Uterus (tissue), 4 donors: Measurements from ENCODE around the gene PSTPIP1. TPM values are rescaled to one million over a fixed set of nuclear protein-coding genes. Genes with fewer than 3 reads are reported as not detected.

Source experiments
- DNase-seq, 2 donors: peaks; one replicate each; pipeline ENCODE4 v3.0.0-alpha.2; 2019 to 2020
- H3K27ac ChIP-seq, 2 donors: fragments of 200-600 bp; sonication (generic); 1 replicate in 1 of 2; 2 replicates in 1 of 2; pipeline ENCODE4 v1.5.1; 2016 to 2018
- H3K27me3 ChIP-seq, 2 donors: fragments of 200-600 bp; sonication (generic); one replicate each; pipeline ENCODE4 v1.5.1; 2018 to 2019; ENCODE audit warnings: control low read depth in 1 of 2
- H3K36me3 ChIP-seq, 2 donors: fragments of 200-600 bp; sonication (generic); one replicate each; pipeline ENCODE4 v1.5.1; 2019; ENCODE audit warnings: control low read depth in 1 of 2
- H3K4me1 ChIP-seq, 2 donors: fragments of 200-600 bp; sonication (generic); one replicate each; pipeline ENCODE4 v1.5.1; 2018 to 2019; ENCODE audit warnings: control low read depth in 1 of 2
- H3K4me3 ChIP-seq, 2 donors: fragments of 200-600 bp; sonication (generic); 1 replicate in 1 of 2; 2 replicates in 1 of 2; pipeline ENCODE4 v1.5.1; 2018 to 2019; ENCODE audit warnings: mild to moderate bottlenecking in 1 of 2
- H3K9me3 ChIP-seq, 2 donors: fragments of 200-600 bp; sonication (generic); one replicate each; pipeline ENCODE4 v1.5.1; 2019; ENCODE audit warnings: control low read depth in 1 of 2
- CTCF ChIP-seq, 4 experiments: fragments of 200-600 bp in 2 of 4; fragments of 450-650 bp in 2 of 4; sonication (generic) in 2 of 4; IDR thresholded peaks; one replicate each; pipeline ENCODE4 v1.5.1; 2016 to 2019; ENCODE audit warnings: antibody characterized with exemption in 4 of 4, mild to moderate bottlenecking in 2 of 4, moderate library complexity in 1 of 4
- POLR2A ChIP-seq, 2 donors: fragments of 450-650 bp; IDR thresholded peaks; one replicate each; pipeline ENCODE4 v1.6.1; 2016; ENCODE audit warnings: antibody characterized with exemption in 2 of 2, mild to moderate bottlenecking in 1 of 2, moderate library complexity in 1 of 2
- intact Hi-C: fragments of 100-400 bp; cut with DNase I; formaldehyde crosslinking; loops from one replicate; pipeline ENCODE4 v1.15.1; 2023; ENCODE audit warnings: low total_unique reads
- total RNA-seq, 4 donors: library from RNA; depleted of rRNA in 3 of 4; stranded (reverse); fragments of >200 nt in 3 of 4; gene quantifications; one replicate each; pipeline versions ENCODE4 v1.1.0 to v1.2.4, GENCODE V29; 2014 to 2023
- donor health status: DM: yes; HTN: yes; CAD: no.

PSTPIP1 gene
- total RNA-seq, 4 donors from 2014 or later, result 1.3 to 10.0 (median 4.7) TPM; not detected in 1

DNA sequence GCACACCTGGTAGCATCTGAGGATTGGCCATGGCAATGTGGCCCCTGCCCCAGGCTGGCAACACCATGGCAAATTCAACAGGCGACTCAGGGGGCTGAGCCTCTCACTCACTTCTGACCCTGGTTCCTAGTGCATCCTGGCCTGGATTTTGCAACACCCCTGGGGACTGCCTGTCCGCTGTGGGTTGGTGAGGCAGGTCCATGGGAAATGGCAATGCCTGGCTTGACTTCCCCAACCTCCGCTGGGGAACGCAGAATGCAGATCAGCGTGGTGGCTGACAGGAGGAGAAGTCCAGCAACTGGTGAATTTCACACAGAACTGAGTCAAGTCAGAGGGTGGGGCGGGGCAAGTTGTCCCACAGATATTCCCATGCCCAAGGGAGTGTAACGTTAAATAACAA, 3.9 kb upstream of the PSTPIP1 start:
- intact Hi-C loops, result no loop called here
- Histone ChIP-seq H3K4me3 (no peak overlapping the region), H3K9me3 (no peaks in the 10 kb centered on the region), H3K27me3 (no peaks in the 10 kb centered on the region), H3K4me1 (no peaks in the 10 kb centered on the region), H3K36me3 (no peaks in the 10 kb centered on the region), H3K27ac (no peak overlapping the region)
- no peak for DNase-seq
- TF ChIP-seq CTCF (IDR thresholded peaks at IDR 0.05) (no peak), POLR2A (IDR thresholded peaks at IDR 0.05) (no peak)

DNA sequence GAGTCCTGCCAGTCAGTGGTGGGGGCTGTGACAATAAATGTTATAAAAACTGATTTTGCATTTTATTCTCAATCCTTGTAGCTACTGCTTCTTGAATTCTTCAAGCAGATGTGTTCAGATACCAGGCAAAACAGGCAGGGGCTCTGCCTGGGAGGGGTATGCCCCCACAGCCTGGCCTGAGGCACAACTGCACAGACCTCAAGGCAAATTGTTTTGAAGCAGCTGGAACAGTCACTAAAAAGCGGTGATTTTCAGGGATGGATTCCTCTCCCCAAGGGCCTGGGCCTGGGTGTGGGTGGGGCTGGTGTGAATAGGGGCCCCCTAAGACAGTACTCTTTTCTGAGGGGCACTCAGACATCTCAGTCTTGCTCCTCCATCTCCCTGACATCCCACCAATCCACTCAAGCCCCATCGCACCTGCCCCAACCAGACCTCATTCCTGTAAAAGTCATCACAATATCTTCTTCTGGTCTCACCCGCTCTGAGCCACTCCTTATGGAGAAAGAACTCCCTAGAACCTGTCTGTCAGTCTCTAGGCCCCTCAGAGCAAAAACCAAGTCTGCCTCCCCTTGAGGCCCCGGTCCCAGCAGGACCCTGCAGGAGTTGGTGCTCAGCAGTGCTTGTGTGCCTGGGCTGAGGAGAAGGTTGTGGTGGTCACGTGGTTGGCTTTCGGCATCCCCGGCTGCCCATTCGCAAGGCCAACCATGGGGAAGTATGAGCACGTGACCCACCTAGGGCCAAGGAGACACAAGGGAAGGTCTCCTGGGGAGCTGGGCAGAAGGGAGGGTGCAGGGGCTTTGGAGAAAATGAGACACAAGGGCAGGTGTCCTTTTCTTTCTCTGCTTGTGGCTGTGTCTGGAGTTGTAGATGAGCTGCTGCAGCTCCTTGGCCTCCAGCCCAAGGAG, 2.9 kb upstream of the PSTPIP1 start:
- DNase-seq, result no peak

DNA sequence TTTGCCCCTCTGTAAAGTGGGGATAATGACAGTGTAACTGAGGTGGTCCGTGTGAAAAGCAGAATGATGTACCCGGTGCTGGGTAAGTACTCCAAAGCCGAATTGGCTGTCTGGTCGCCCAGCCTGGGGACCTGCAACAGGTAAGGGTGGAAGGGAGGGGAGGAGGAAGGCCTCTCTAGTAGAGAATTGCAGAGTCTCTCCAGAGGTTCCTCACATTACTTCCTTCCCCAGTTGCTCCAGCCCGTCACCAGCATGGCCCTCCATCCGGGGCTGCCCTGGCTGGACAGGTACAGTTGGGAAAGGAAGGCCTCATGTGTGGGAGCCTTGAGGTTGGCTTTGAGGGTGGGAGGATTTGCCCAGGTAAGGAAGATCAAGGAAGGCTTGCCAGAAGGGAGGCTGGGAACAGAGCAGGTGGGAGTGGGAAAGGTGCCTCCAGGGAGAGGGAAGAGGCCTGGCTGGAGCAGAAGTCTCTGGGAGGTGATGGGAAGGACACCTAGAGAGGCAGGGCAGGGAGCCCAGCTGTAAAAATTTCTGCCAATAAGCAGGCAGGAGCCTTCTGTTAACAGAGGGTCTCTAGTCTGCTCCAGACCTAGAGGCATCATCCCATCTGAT, 1.7 kb upstream of the PSTPIP1 start:
- Histone ChIP-seq H3K36me3 (no peaks in the 10 kb centered on the region), H3K4me3 (no peak overlapping the region), H3K9me3 (no peaks in the 10 kb centered on the region), H3K4me1 (no peaks in the 10 kb centered on the region), H3K27ac (no peak overlapping the region), H3K27me3 (no peaks in the 10 kb centered on the region)
- intact Hi-C loops, result no loop called here
- DNase-seq, result no peak
- TF ChIP-seq CTCF (IDR thresholded peaks at IDR 0.05) (no peak), POLR2A (IDR thresholded peaks at IDR 0.05) (no peak)

More for the DNA sequence above, 2.9 kb upstream of the PSTPIP1 start:
- Histone ChIP-seq H3K36me3 (no peaks in the 10 kb centered on the region), H3K9me3 (no peaks in the 10 kb centered on the region), H3K4me3 (no peak overlapping the region), H3K27me3 (no peaks in the 10 kb centered on the region), H3K4me1 (no peaks in the 10 kb centered on the region), H3K27ac (no peak overlapping the region)
- no peak for TF ChIP-seq POLR2A (IDR thresholded peaks at IDR 0.05)
- TF ChIP-seq CTCF (IDR thresholded peaks at IDR 0.05), result no peak
- intact Hi-C loops, result no loop called here

GRCh38 chr15:76994001-76994400, 925 bp upstream of the PSTPIP1 start:
- DNase-seq, result no peak
- H3K4me3 ChIP-seq, result no peak overlapping the region
- H3K36me3 ChIP-seq, result no peaks in the 10 kb centered on the region
- intact Hi-C loops, result no loop called here
- no peak overlapping the region for H3K27ac ChIP-seq
- TF ChIP-seq POLR2A (IDR thresholded peaks at IDR 0.05), result no peak
- no peak for TF ChIP-seq CTCF (IDR thresholded peaks at IDR 0.05)
- no peaks in the 10 kb centered on the region for H3K4me1 ChIP-seq
- no peaks in the 10 kb centered on the region for H3K27me3 ChIP-seq
- H3K9me3 ChIP-seq, result no peaks in the 10 kb centered on the region

DNA sequence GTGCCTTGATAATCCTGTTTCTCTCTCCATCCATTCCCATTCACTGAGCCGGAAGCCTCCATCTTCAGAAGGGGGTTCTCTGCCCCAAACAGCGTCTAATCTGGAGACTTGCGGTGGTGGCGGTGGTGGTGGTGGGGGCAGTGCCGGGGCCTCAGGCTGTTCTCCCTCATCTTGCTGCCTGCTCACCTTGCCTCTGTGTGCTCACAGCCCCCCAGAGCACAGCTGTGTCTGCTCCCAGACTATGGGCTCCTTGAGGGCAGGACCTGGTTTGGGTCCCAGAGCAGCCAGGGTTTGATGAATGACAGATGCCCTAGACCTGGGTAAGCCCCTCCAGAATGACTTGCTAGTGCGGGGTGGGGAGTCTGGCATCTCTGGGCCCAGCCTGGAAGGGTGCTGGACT, 430 bp upstream of the PSTPIP1 start:
- Histone ChIP-seq H3K9me3 (no peaks in the 10 kb centered on the region), H3K4me1 (no peaks in the 10 kb centered on the region), H3K36me3 (no peaks in the 10 kb centered on the region), H3K27me3 (no peaks in the 10 kb centered on the region), H3K4me3 (no peak overlapping the region), H3K27ac (no peak overlapping the region)
- DNase-seq, result no peak
- no peak for TF ChIP-seq POLR2A (IDR thresholded peaks at IDR 0.05)
- intact Hi-C loops, result no loop called here
